OCI-LY7 (cell line): ENCODE results near the gene THYN1. TPM values are rescaled to one million over a fixed set of nuclear protein-coding genes. Genes with fewer than 3 reads are reported as not detected.
"Not testable (repeated sequence)": the region's sequence is repeated elsewhere in the genome, so short reads cannot be mapped to it uniquely, and the experiment has no call there.

ENCODE experiments used
- BruUV-seq: library from RNA; stranded (reverse); fragments of 400-500 nt; replicated peaks from 2 replicates; lab custom pipeline; 2021; lab: Mats Ljungman, UMichigan
- CTCF ChIA-PET: fragments of 300-600 bp; sonication (Branson Sonifier 250); formaldehyde crosslinking; loops from one replicate; lab custom pipeline; 2022; ENCODE audit warnings: antibody characterized with exemption; ENCODE audit not compliant: unreplicated experiment; lab: Charles Lee
- POLR2A ChIA-PET: fragments of 300-600 bp; sonication (Branson Sonifier 250); formaldehyde crosslinking; loops from one replicate; lab custom pipeline; 2022; ENCODE audit warnings: antibody characterized with exemption; lab: Charles Lee
- DNase-seq: peaks from one replicate; pipeline ENCODE4 v3.0.0-alpha.2; 2015; ENCODE audit warnings: low spot score
- H2AFZ ChIP-seq: fragments of 200-600 bp; sonication (generic), shearing (Covaris generic); 2 replicates; pipeline ENCODE4 v1.6.1; 2014; ENCODE audit warnings: mild to moderate bottlenecking, antibody characterized with exemption, low read length, moderate library complexity
- H3K27ac ChIP-seq: fragments of 200-600 bp; sonication (generic); 2 replicates; pipeline ENCODE4 v1.5.1; 2014; ENCODE audit warnings: mixed run types, low read depth, mild to moderate bottlenecking, moderate library complexity, low read length, inconsistent platforms; ENCODE audit not compliant: poor library complexity, severe bottlenecking
- H3K36me3 ChIP-seq: fragments of 200-600 bp; sonication (generic); 2 replicates; pipeline ENCODE4 v1.6.1; 2014; ENCODE audit warnings: mild to moderate bottlenecking, antibody characterized with exemption, low read length, moderate library complexity, mixed read lengths; ENCODE audit not compliant: insufficient read depth
- H3K4me1 ChIP-seq: fragments of 200-600 bp; sonication (generic); 2 replicates; pipeline ENCODE4 v1.5.1; 2014; ENCODE audit warnings: mild to moderate bottlenecking, low read length; ENCODE audit not compliant: insufficient read depth, poor library complexity, severe bottlenecking
- H3K4me2 ChIP-seq: fragments of 200-600 bp; sonication (generic); 2 replicates; pipeline ENCODE4 v1.6.1; 2014; ENCODE audit warnings: mild to moderate bottlenecking, low read length
- H3K4me3 ChIP-seq: fragments of 200-600 bp; sonication (generic); 2 replicates; pipeline ENCODE4 v1.5.1; 2014; ENCODE audit warnings: mild to moderate bottlenecking, low read depth, low read length; ENCODE audit not compliant: poor library complexity, severe bottlenecking
- H3K79me2 ChIP-seq: fragments of 200-600 bp; sonication (generic); 2 replicates; pipeline ENCODE4 v1.6.1; 2016; ENCODE audit warnings: low read depth, mild to moderate bottlenecking, low read length, moderate library complexity, mixed read lengths; ENCODE audit not compliant: insufficient read depth
- H3K9me2 ChIP-seq: fragments of 200-600 bp; sonication (generic); 2 replicates; pipeline ENCODE4 v1.6.1; 2016; ENCODE audit warnings: mild to moderate bottlenecking, low read length, mixed read lengths; ENCODE audit not compliant: insufficient read depth
- H3K9me3 ChIP-seq: fragments of 200-600 bp; sonication (generic); 2 replicates; pipeline ENCODE4 v1.6.1; 2014; ENCODE audit warnings: mild to moderate bottlenecking, mixed run types, low read length, mixed read lengths
- H4K20me1 ChIP-seq: fragments of 200-600 bp; sonication (generic); 2 replicates; pipeline ENCODE4 v1.6.1; 2014; ENCODE audit warnings: mild to moderate bottlenecking, antibody characterized with exemption, low read length, moderate library complexity, mixed read lengths; ENCODE audit not compliant: insufficient read depth
- CTCF ChIP-seq: fragments of 200-600 bp; sonication (generic); conservative IDR thresholded peaks from 2 replicates; pipeline ENCODE4 v1.5.1; 2014; ENCODE audit warnings: mild to moderate bottlenecking, antibody characterized with exemption, low read length, moderate library complexity, mixed read lengths
- EZH2phosphoT487 ChIP-seq: fragments of 200-600 bp; sonication (generic); IDR thresholded peaks from 2 replicates; pipeline ENCODE4 v1.6.1; 2018; ENCODE audit warnings: low read depth, borderline replicate concordance, mild to moderate bottlenecking, mixed run types, antibody characterized with exemption, low read length, moderate library complexity, mixed read lengths
- intact Hi-C: fragments of 100-400 bp; cut with micrococcal nuclease; formaldehyde crosslinking; loops from one replicate; pipeline ENCODE4 v1.10.0; 2022; ENCODE audit not compliant: unreplicated experiment
- total RNA-seq, 2 experiments: library from RNA; depleted of rRNA in 1 of 2; stranded (reverse); fragments of >200 nt in 1 of 2; shearing (Covaris generic) in 1 of 2; gene quantifications; 2 replicates each; pipeline ENCODE4 v1.2.3, GENCODE V29; 2014 to 2022

Gene THYN1
- total RNA-seq, 2 experiments from 2014 or later: 51.6 to 101 TPM

GRCh38 chr11:134283461-134284230 lies 30.5 kb upstream of the THYN1 start:
- H3K79me2 ChIP-seq: no peaks in the 10 kb centered on the region
- no peak for DNase-seq
- no peak overlapping the region for H3K4me2 ChIP-seq
- H3K4me1 ChIP-seq: no peaks in the 10 kb centered on the region
- POLR2A ChIA-PET: no interaction called here
- H3K27ac ChIP-seq: no peak overlapping the region
- H2AFZ ChIP-seq: no peak overlapping the region
- intact Hi-C loops: no loop called here
- BruUV-seq: no TSS peak
- H3K9me3 ChIP-seq: no peaks in the 10 kb centered on the region
- H3K4me3 ChIP-seq: no peak overlapping the region
- H4K20me1 ChIP-seq: no peaks in the 10 kb centered on the region
- no peaks in the 10 kb centered on the region for H3K36me3 ChIP-seq
- CTCF ChIA-PET: no interaction called here
- TF ChIP-seq CTCF (no peak), EZH2phosphoT487 (no peak)
- H3K9me2 ChIP-seq: no peaks in the 10 kb centered on the region

- H4K20me1 ChIP-seq: no peaks in the 10 kb centered on the region
- CTCF ChIA-PET: no interaction called here
Measured at GRCh38 chr11:134282121-134283045, 29.2 kb upstream of the THYN1 start.

GRCh38 chr11:134281635-134282034 lies 28.5 kb upstream of the THYN1 start:
- H3K9me3 ChIP-seq, POLR2A ChIA-PET, H3K9me2 ChIP-seq, intact Hi-C loops, CTCF ChIA-PET, H2AFZ ChIP-seq, H3K36me3 ChIP-seq, H3K4me1 ChIP-seq, H3K4me2 ChIP-seq, H4K20me1 ChIP-seq, H3K4me3 ChIP-seq, BruUV-seq, H3K79me2 ChIP-seq, DNase-seq, H3K27ac ChIP-seq: not testable (repeated sequence)

More at GRCh38 chr11:134282121-134283045, 29.2 kb upstream of the THYN1 start:
- Histone ChIP-seq H3K4me1 (no peaks in the 10 kb centered on the region), H3K4me3 (no peak overlapping the region), H3K79me2 (no peaks in the 10 kb centered on the region), H3K27ac (no peak overlapping the region), H2AFZ (no peak overlapping the region), H3K9me2 (no peaks in the 10 kb centered on the region), H3K36me3 (no peaks in the 10 kb centered on the region), H3K4me2 (no peak overlapping the region), H3K9me3 (no peaks in the 10 kb centered on the region)
- BruUV-seq: no TSS peak
- no peak for DNase-seq
- TF ChIP-seq EZH2phosphoT487 (no peak), CTCF (no peak)
- intact Hi-C loops: no loop called here
- POLR2A ChIA-PET: no interaction called here
